Esophagus squamous epithelium (tissue), 5 donors: ENCODE data around the gene SH3GL1. TPM values are rescaled to one million over a fixed set of nuclear protein-coding genes. Genes with fewer than 3 reads are reported as not detected.

Experiments
- DNase-seq: peaks from one replicate; lab custom pipeline; 2025; lab: John Stamatoyannopoulos, UW
- H3K27ac ChIP-seq, 4 donors: fragments of 200-600 bp; sonication (generic); one replicate each; pipeline ENCODE4 v1.5.1; 2016 to 2019; ENCODE audit warnings: mild to moderate bottlenecking in 1 of 4
- H3K27me3 ChIP-seq, 4 donors: fragments of 200-600 bp; sonication (generic); 1 replicate in 3 of 4; 2 replicates in 1 of 4; pipeline versions ENCODE4 v1.5.1 to v1.6.0; 2017 to 2021; ENCODE audit warnings: antibody characterized with exemption in 1 of 4
- H3K36me3 ChIP-seq, 3 donors: fragments of 200-600 bp; sonication (generic); one replicate each; pipeline ENCODE4 v1.5.1; 2016 to 2019
- H3K4me1 ChIP-seq, 3 donors: fragments of 200-600 bp; sonication (generic); one replicate each; pipeline ENCODE4 v1.5.1; 2017 to 2019
- H3K4me3 ChIP-seq, 4 donors: fragments of 200-600 bp; sonication (generic); 1 replicate in 3 of 4; 2 replicates in 1 of 4; pipeline ENCODE4 v1.5.1; 2016 to 2019; ENCODE audit warnings: mild to moderate bottlenecking in 2 of 4, moderate library complexity in 1 of 4
- H3K9me3 ChIP-seq, 3 donors: fragments of 200-600 bp; sonication (generic); one replicate each; pipeline ENCODE4 v1.5.1; 2016 to 2019
- POLR2A ChIP-seq, 4 donors: fragments of 450-650 bp; IDR thresholded peaks; one replicate each; pipeline ENCODE4 v1.6.1; 2017; ENCODE audit warnings: antibody characterized with exemption in 4 of 4, mild to moderate bottlenecking in 4 of 4, moderate library complexity in 3 of 4
- WGBS, 2 donors: methylation state at CpG; one replicate each; pipeline ENCODE4 v1.1.5; 2018; 5-methylcytosine and 5-hydroxymethylcytosine counted together
- intact Hi-C: fragments of 100-400 bp; cut with DNase I; formaldehyde crosslinking; loops from one replicate; pipeline ENCODE4 v1.15.0; 2022
- total RNA-seq, 4 donors: library from RNA; depleted of rRNA; stranded (reverse); fragments of >200 nt; gene quantifications; one replicate each; pipeline ENCODE4 v1.1.0, GENCODE V29; 2016
- TF ChIP-seq, protein P1 (sequence below), 6 experiments: fragments of 450-650 bp in 4 of 6; fragments of 200-600 bp in 2 of 6; sonication (generic) in 2 of 6; IDR thresholded peaks; one replicate each; pipeline ENCODE4 v1.5.1; 2016 to 2019; ENCODE audit warnings: antibody characterized with exemption in 6 of 6, mild to moderate bottlenecking in 4 of 6, moderate library complexity in 4 of 6
- donor health status: DM: yes; HTN: yes; CAD: no.

The SH3GL1 gene
- total RNA-seq, 4 donors from 2014 or later, result 67.4 to 131 (median 91.2) TPM

DNA sequence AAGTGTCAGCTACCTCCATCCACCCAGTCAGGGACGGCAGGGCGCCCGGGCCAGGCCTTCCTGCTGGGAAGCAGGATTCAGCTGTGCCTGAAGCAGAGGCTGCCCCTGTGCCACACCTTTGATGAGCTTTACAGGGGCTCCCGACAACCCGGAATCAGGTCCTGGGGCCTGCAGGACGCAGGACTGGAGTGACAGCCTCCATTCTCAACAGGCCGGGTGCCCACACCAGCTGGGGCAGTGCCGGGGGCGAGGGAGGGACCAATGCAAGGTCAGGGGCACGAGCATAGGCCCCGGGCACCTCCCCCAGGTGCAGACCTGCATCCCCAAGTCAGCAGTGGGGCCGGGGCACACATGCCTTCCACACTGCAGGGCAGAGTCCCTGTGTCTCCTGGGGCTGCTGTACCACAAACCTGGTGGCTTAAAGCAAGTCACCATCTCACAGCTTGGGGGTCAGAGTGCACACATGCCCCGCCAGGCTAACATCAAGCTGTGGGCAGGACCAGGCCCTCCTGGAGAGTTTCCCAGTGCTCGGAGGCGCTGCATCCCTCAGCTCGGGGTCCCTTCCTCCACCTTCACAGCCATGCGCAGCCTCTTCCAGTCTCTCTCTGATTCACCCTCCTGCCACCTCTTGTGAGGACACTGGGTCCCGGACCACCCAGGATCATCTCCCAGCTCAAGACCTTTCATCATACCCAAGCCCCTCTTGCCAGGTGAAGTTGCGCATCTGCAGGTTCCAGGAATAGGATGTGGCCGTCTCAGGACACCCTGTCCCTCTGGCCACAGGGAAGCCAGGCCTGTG is 43.8 kb upstream of the SH3GL1 start:
- no peaks in the 10 kb centered on the region for H3K9me3 ChIP-seq
- DNase-seq, result no peak

DNA sequence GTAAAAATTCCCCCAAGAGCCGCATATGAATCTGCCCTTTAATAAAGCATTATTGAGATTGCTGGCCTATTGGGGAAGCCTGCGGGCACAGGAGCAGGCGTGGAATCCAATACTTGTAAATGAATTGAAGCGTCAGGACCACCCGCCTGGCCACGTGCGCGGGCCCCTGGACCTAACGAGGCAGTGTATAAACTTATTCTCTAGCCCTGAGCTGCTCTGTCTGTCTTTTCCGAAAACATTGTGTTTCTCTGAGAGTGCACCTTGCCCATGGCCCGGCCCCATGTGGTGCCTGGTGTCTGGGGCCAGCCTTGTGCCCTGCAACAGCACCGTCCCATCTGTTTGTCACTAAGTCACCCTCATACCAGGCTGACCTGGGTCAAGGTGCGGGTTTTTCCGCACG is 42.8 kb upstream of the SH3GL1 start:
- intact Hi-C loops, result no loop called here
- no peak overlapping the region for H3K4me3 ChIP-seq
- H3K36me3 ChIP-seq, result peaks cover 40 to 50% (median 41%) of the 10 kb centered on the region in 3 donors
- TF ChIP-seq POLR2A (IDR thresholded peaks at IDR 0.05), result no peak
- TF ChIP-seq, protein P1, sequence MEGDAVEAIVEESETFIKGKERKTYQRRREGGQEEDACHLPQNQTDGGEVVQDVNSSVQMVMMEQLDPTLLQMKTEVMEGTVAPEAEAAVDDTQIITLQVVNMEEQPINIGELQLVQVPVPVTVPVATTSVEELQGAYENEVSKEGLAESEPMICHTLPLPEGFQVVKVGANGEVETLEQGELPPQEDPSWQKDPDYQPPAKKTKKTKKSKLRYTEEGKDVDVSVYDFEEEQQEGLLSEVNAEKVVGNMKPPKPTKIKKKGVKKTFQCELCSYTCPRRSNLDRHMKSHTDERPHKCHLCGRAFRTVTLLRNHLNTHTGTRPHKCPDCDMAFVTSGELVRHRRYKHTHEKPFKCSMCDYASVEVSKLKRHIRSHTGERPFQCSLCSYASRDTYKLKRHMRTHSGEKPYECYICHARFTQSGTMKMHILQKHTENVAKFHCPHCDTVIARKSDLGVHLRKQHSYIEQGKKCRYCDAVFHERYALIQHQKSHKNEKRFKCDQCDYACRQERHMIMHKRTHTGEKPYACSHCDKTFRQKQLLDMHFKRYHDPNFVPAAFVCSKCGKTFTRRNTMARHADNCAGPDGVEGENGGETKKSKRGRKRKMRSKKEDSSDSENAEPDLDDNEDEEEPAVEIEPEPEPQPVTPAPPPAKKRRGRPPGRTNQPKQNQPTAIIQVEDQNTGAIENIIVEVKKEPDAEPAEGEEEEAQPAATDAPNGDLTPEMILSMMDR (IDR thresholded peaks at IDR 0.05), result no peak
- 91 to 92% methylated on average over 11 to 14 of the region's 15 CpGs for WGBS, 2 donors
- DNase-seq, result no peak
- no peaks in the 10 kb centered on the region for H3K9me3 ChIP-seq
- H3K27me3 ChIP-seq, result no peaks in the 10 kb centered on the region
- peaks cover 0 to 11% (median under 1%) of the 10 kb centered on the region in 3 donors for H3K4me1 ChIP-seq
- no peak overlapping the region for H3K27ac ChIP-seq

More for the DNA sequence above, 43.8 kb upstream of the SH3GL1 start:
- TF ChIP-seq, protein P1 (IDR thresholded peaks at IDR 0.05), result no peak
- no peak for TF ChIP-seq POLR2A (IDR thresholded peaks at IDR 0.05)
- H3K27me3 ChIP-seq, result no peaks in the 10 kb centered on the region
- no peak overlapping the region for H3K27ac ChIP-seq
- intact Hi-C loops, result no loop called here
- H3K36me3 ChIP-seq, result peaks cover 45 to 59% (median 45%) of the 10 kb centered on the region in 3 donors
- 77% methylated on average over 7 of the region's 20 CpGs; no CpG with 5 or more reads in 1 of the 2 donors for WGBS, 2 donors
- H3K4me3 ChIP-seq, result no peak overlapping the region
- peaks cover 9 to 21% (median 11%) of the 10 kb centered on the region in 3 donors for H3K4me1 ChIP-seq

DNA sequence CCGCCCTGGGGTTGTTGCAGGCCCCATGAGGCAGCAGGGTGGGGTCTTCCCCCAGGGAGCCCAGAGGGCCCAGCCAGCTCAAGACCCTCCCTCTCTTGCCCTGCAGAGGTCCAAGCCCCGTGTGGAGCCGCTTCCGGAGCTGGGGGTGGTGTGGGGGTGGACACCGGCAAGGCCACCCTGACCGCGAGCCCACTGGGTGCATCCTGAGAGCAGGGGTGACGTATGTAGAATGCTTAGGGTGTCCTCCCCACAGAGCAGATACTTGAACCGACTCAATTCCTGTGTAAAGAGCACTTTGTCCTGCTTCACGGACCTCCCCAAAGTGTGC is 42.4 kb upstream of the SH3GL1 start:
- Histone ChIP-seq H3K4me1 (peaks cover 0 to 7% (median 0%) of the 10 kb centered on the region in 3 donors), H3K9me3 (no peaks in the 10 kb centered on the region), H3K27ac (no peak overlapping the region), H3K36me3 (peaks cover 36 to 46% (median 37%) of the 10 kb centered on the region in 3 donors), H3K4me3 (no peak overlapping the region), H3K27me3 (no peaks in the 10 kb centered on the region)
- DNase-seq, result no peak
- TF ChIP-seq, protein P1 (IDR thresholded peaks at IDR 0.05), result no peak
- no peak for TF ChIP-seq POLR2A (IDR thresholded peaks at IDR 0.05)
- intact Hi-C loops, result no loop called here
- 82 to 90% methylated on average over 3 of the region's 10 CpGs for WGBS, 2 donors

DNA sequence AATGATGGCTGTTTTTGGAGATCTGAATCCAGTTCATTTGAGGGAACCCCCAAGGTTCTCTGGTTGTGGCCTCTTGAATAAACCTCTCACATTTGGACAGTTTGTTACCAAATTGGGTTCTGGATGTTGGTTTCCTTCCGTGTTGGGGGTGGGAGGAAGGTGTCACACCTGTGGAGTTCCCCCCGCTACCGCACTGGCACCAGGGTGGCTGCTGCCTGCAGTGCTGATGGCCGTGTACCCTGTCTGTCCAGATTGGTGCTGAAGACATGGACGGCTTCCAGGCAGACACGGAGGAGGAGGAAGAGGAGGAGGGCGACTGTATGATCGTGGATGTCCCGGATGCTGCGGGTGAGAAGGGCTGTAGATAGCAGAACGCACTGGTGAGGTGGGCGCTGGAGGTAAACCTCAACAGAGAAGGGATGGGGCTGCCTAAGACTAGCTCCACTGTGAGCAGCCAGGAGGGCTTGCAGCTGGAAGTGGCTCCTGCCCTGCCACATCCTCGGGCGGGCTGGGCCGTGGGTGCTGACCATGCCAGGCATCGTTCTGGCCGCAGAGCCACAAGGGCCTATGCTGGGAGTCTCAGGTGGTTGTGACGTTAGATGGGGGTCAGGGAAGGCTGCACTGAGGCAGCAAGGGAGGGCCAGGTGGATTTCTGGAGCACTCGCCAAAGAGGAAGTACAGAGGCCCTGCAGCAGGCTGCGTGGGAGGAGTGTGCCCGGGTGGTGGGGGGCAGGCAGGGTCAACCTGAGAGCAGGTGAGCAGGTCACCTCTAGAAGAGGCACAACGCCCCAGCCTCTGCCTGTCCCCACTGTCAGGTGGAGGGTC is 41.9 kb upstream of the SH3GL1 start:
- WGBS, 2 donors, result 62 to 73% methylated on average over 12 to 18 of the region's 22 CpGs
- H3K4me1 ChIP-seq, result peaks cover 0 to under 1% (median 0%) of the 10 kb centered on the region in 3 donors
- no peaks in the 10 kb centered on the region for H3K27me3 ChIP-seq
- peaks cover 30 to 40% (median 31%) of the 10 kb centered on the region in 3 donors for H3K36me3 ChIP-seq
- no peak overlapping the region for H3K4me3 ChIP-seq
- intact Hi-C loops, result no loop called here
- no peak overlapping the region for H3K27ac ChIP-seq
- H3K9me3 ChIP-seq, result no peaks in the 10 kb centered on the region
- no peak for TF ChIP-seq POLR2A (IDR thresholded peaks at IDR 0.05)
- TF ChIP-seq, protein P1 (IDR thresholded peaks at IDR 0.05), result no peak
- DNase-seq, result no peak

DNA sequence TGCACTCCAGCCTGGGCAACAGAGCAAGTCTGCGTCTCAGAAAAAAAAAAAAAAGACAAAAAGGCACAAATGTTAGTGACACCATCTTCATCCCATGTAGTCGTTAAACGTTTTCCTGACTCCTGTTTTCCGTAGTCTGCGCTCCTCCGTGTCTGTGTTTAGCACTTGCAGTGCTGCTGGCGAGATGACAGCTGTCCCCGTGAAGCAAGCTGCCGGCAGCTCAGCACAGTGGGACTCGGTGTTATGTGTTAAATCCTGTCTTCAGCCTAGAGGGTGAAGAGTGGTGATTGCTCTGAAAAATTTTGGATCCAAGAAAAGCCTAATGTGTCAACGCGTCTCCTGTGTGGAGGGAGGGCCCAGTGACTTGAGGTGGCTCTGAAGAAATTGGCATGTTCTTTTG is 38.9 kb upstream of the SH3GL1 start:
- no peaks in the 10 kb centered on the region for H3K9me3 ChIP-seq
- DNase-seq, result no peak
- peaks cover 1 to 35% (median 3%) of the 10 kb centered on the region in 3 donors for H3K36me3 ChIP-seq
- H3K4me3 ChIP-seq, result no peak overlapping the region
- TF ChIP-seq, protein P1 (IDR thresholded peaks at IDR 0.05), result no peak
- no peak for TF ChIP-seq POLR2A (IDR thresholded peaks at IDR 0.05)
- no peak overlapping the region for H3K27ac ChIP-seq
- 83 to 84% methylated on average over 9 to 12 of the region's 12 CpGs for WGBS, 2 donors
- no peaks in the 10 kb centered on the region for H3K4me1 ChIP-seq
- intact Hi-C loops, result no loop called here
- no peaks in the 10 kb centered on the region for H3K27me3 ChIP-seq
